Mucosa of gallbladder (tissue), 1 donor: Measurements from ENCODE around the gene BANP. TPM values are rescaled to one million over a fixed set of nuclear protein-coding genes. Genes with fewer than 3 reads are reported as not detected.
"Not testable (repeated sequence)": the region's sequence is repeated elsewhere in the genome, so short reads cannot be mapped to it uniquely, and the experiment has no call there.

Experiments used
- DNase-seq: peaks from one replicate; pipeline ENCODE4 v3.0.0-alpha.2; 2020; ENCODE audit warnings: low spot score
- total RNA-seq: library from RNA; stranded (reverse); gene quantifications from one replicate; pipeline ENCODE4 v1.2.1, GENCODE V29; 2021
- donor health status: DM: no; HTN: no; CAD: no.

The BANP gene
- total RNA-seq, 1 donor from 2014 or later: 31.7 TPM

DNA sequence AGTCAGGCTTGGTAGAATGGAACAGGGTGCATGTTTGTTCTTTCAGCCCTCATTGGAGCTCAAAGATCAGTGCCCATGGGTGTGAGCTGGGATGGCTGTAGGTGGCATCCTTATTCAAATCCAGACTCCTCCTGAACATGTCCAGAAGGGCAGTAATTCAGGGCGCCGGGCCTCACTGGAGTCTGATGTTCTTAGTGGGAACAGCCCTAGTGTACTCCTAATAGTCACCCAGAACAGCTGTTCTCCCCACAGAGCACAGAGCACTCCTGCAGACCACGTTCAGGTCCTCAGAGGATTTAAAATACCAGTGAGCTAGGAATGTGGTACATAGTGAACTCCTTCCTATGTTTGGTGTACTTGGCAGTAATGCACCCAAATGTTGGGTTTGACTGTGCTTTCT is 96.2 kb downstream of the BANP start:
- DNase-seq: no peak

- no peak for DNase-seq
Measured at GRCh38 chr16:88048985-88049384, 97.8 kb downstream of the BANP start.

DNA sequence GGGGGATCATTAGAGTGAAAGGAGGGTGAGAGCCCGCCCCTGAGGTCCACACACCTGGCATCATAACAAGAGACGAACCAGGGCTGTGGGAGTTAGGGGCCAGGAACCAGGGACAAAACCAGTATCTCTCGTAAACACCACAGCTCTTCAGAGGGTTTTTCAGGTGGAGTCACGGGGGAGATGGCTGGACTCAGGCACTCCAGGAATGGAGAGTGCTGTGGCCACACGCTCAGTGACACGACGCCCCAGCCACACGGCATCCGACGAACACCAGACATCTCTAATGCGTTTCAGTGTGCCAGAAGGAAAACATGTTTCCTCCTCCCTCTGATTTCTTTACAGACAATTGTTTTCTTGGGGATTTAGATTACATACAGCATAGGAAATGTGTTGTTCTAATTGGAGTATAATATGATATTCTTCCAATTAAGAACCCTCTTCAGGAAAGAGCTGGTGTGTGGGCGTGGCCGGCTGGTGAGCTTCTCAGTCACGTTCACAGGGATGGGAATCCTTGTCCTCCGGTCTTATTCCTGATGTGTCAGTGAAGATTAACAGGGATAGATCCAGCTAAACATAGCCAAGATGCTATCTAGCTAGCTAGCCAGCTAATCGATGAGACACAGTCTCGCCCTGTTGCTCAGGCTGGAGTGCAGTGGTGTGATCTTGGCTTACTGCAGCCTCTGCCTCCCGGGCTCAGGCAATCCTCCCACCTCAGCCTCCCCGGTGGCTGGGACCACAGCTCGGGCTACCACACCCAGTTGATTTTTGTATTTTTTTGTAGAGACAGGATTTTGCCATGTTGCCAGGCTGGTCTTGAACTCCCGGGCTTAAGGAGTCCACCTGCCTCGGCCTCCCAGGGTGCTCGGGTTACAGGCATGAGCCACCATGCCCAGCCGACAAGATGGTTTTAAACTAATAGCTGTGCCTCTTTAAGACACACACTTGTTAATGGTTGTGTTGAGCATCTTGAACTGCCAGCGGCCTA is 98.6 kb downstream of the BANP start:
- DNase-seq: no peak

- DNase-seq: no peak
Measured at GRCh38 chr16:88050952-88051660, 99.9 kb downstream of the BANP start.

DNA sequence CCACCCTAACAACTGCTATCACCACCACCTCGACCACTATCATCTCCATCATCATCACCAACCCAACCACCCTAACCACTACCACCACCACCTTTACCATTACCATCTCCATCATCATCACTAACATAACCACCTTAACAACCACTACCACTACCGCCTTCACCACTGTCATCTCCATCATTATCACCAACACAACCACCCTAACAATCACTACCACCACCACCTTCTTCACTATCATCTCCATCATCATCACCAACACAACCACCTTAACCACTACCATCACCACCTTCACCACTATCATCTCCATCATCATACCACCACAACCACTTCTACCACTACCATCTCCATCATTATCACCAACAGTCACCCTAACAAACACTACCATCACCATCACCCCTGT is 101.4 kb downstream of the BANP start:
- DNase-seq: no peak

- not testable (repeated sequence) for DNase-seq
Measured at GRCh38 chr16:88053479-88053878, 102.2 kb downstream of the BANP start.

GRCh38 chr16:88055356-88055755 is 104.1 kb downstream of the BANP start:
- no peak for DNase-seq

GRCh38 chr16:88056212-88056611 is 105.0 kb downstream of the BANP start:
- DNase-seq: no peak

DNA sequence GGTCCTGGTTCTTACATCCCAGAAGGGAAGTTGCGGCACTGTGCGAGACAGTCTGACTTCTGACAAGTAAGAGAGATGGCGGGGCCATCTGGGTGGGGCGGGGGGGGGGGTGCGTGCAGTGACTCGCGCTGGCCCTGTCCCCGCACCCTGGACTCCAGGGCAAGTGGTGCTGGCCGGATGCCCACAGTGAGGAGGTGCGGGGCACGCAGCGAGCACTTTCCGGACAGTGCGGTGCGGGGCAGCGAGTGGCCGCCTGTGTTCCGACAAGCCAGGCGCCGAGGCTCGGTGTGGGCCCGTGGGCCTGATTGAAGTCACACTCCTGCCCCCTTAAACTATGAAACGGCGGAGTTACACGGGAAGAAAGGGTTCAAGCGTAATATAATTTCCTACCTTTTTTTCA is 106.4 kb downstream of the BANP start:
- DNase-seq: no peak

DNA sequence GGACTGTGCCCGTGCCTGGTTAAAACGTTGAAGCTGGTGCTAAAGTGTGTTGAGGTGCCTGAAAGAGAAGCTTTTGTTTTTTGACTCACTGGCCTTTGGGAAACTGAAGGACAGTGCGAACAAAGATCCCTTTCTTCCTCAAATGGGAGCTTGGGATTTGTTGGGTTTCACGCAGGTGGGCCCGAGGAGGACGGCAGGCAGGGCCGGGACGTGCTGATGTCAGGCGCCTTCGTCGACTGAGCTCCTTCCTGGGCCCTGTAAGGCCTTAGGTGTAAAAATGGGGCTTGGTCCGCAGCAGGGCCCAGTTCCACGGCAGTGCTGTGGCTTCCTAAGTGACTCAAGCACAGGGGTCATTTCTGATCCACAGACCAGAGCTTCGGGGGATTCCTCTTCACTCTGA is 106.9 kb downstream of the BANP start:
- no peak for DNase-seq

DNA sequence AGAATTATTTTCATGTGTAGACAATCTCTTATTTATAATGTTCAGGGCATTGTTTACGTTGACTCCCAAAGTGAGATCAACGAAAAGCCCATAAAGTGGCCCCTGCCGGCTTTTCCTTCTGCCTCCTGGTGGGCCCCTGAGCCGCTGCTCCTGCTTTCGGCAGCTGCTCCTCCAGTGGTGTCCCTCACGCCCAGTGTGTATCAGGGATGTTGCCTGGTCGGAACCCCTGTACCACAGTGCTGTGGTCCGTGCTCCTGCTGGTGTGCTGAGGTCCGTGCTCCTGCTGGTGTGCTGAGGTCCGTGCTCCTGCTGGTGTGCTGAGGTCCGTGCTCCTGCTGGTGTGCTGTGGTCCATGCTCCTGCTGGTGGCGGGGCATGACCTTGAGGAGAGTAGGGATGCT is 107.6 kb downstream of the BANP start:
- DNase-seq: no peak

- no peak for DNase-seq
Measured at GRCh38 chr16:88059701-88060386, 108.6 kb downstream of the BANP start.

DNA sequence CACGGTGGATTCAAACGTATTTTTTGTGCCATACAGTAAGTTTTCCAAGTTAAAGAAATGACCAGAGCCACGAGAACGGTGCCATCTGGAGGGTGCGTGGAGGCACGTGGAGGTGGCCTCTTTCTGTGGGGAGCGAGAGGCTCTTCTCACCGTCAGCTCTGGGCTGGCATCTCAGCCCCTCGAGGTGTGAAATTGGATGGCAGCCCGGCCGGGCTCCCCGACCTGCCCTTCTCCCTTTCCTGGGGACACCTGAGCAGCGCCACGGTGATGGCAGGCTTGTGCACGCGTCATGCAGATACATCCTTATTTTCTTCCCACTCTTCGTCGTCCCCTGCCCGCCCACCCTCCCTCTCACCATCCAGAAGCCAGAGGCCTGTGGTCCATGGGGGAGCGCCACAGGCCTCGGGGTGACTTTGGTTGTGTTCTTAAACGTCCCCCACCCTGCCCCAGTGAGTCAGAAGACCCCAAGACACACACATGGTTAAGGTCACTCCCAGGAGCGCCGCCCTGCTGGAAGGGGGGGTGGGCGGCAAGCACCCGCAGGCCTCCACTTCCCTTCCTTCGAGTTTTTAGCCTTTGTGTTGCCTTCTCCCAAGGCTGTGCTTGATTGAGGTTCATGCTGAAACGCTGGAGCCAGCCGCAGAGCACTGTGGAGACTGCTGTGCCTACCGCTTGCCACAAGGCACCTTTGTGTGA is 109.4 kb downstream of the BANP start:
- no peak for DNase-seq

- DNase-seq: no peak
Measured at GRCh38 chr16:88061346-88062110, 110.3 kb downstream of the BANP start.

DNA sequence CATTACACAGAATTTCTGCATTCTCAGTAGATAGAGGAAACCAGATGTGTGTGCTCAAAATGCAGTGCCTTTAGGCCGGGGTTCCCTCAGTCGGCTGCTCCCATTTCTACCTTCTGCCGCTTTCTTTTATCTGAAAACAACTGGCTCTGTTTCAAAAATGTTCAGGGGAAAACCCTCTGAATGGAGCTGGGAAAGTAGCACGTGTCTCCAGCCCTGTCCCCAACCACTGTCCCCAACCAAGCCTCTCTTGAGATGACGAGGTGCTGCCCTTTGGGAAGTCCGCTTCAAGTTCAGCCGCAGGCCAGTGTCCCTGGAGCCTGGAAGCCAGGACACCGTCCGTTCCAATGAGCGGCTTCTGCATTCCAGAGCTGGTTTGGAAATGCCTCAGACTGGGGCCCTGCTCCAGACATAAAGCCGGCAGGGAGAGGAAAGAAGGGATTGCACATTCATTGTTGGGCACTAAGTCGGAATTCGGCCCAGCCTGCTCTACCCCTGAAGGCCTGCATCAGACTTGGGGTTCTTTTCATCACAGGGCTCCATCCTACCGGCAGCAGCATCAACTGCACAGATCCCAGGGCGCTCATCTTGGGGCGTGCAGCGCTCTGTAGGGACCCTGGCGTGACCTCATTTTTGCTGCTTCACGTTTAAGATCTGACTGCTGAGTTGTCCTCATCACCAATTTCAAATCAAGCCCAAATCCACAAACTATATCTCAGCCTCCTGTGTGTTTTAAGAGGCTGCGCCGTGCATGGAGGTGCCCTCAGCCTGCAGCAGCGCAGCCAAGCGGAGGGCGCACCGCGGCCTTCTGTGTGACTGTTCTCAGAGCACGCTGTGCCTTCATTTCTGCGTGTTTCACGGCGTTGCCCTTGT is 111.3 kb downstream of the BANP start:
- peak; percentile 38 for DNase-seq

- DNase-seq: peak; percentile 45
Measured at GRCh38 chr16:88063211-88063773, 112.1 kb downstream of the BANP start.

DNA sequence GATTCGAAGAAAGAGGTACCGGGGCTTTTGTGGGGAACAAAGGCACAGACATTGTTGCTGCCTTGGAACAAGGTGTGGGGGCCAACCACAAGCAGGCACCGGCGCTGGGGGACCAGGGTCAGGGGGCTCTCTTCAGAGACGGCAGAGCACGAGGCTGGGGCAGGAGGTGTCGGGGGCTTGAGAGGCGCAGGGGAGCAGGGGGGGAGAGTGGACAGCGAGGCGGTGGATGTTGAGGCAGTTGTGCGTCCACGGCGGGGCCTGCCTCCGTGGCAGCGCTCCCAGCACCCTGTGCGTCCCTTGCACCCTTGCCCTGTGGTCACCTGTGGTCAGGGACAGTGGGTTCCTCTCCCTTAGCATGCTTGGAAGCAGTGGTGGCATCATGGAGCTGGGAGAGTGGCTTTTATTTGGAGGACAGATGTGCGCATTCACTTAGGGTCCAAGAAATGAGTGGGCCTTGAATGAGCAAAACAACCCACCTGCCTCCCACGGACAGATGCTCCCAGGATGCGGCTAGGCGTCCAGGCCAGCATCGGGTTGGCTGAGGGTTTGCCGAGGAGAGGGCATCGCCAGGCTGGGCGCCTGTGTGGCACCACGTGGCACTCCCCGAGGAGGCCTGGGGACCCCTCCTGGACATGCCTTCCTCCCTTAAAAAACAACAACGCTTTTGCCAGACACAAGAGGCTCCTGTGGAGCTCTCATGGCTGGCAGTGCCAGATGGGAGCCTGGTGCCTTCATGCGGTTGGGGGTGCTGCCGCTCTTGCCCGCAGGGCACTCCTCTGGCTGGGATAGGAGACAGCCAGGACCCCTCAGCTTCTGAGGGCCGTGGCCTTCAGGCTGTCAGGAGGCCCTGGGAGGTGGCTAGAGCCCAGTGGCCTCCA is 113.0 kb downstream of the BANP start:
- DNase-seq: no peak

DNA sequence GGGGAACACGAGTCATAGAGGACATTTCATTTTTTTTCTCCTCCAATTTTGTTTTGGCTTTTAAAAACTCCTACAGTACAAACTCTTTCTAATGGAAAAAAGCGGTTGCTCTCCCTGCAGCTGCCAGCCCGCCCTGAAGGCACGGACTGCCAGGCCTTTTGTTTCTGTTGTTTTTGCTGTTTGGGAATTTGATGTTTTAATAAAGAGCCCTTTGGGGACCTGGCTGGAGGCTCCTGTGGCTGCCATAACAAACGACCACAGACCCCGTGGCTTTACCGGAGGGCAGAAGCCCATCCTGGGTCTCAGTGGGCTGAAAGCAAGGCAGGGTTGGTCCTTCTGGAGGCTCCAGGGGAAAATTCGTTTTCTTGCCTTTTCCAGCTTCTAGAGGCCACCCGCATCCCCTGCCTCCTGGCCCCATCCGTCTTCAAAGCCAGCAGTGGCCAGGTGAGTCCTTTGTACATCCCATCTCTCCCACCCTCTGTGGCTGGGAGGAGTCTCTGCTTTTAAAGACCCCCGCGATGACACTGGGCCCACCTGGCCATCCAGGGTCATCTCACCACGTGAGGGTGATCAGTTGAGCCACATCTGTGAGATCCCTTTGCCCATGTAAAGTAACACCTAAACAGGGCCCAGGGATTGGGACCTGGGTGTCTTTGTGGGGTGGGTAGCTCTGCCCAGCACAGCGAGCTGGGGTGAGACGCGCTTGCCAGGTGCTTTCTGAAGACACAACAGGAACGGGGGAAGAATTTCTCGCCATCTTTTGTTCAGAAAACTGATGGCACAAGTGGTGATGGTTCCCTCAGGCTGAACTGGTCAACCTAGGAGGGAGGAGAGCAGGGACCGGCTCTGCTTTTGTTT is 113.9 kb downstream of the BANP start:
- no peak for DNase-seq
